Endodermal cell (in vitro differentiated cells): ENCODE measurements around the gene PSAPL1. TPM values are rescaled to one million over a fixed set of nuclear protein-coding genes. Genes with fewer than 3 reads are reported as not detected.
A peak's percentile ranks its signal among the peaks of the same experiment; 100 is the strongest.

Experiments
- DNase-seq: peaks from one replicate; pipeline ENCODE4 v3.0.0-alpha.2; 2017
- H3K27ac ChIP-seq: 2 replicates; pipeline ENCODE4 v1.5.1; 2013; ENCODE audit warnings: mild to moderate bottlenecking, low read depth, low read length, moderate library complexity
- H3K27me3 ChIP-seq: 2 replicates; pipeline ENCODE4 v1.6.1; 2013; ENCODE audit warnings: mild to moderate bottlenecking, low read length, moderate library complexity; ENCODE audit not compliant: insufficient read depth, control insufficient read depth, poor library complexity, severe bottlenecking
- H3K36me3 ChIP-seq: 2 replicates; pipeline ENCODE4 v1.7.0; 2013; ENCODE audit warnings: mild to moderate bottlenecking, low read length, moderate library complexity; ENCODE audit not compliant: control insufficient read depth, insufficient read depth
- H3K4me1 ChIP-seq: one replicate; pipeline ENCODE4 v1.7.0; 2013; ENCODE audit warnings: low read length; ENCODE audit not compliant: control insufficient read depth, insufficient read depth
- H3K4me3 ChIP-seq: 2 replicates; pipeline ENCODE4 v1.5.1; 2013; ENCODE audit warnings: mild to moderate bottlenecking, low read length, moderate library complexity
- H3K9ac ChIP-seq: 2 replicates; pipeline ENCODE4 v1.6.1; 2013; ENCODE audit warnings: mild to moderate bottlenecking, low read length, moderate library complexity; ENCODE audit not compliant: poor library complexity, severe bottlenecking; ENCODE audit errors: extremely low read depth
- H3K9me3 ChIP-seq: 2 replicates; pipeline ENCODE4 v1.6.1; 2013; ENCODE audit warnings: mild to moderate bottlenecking, low read length, moderate library complexity; ENCODE audit not compliant: control insufficient read depth
- H3K27ac Mint-ChIP-seq: 2 replicates; pipeline ENCODE4 v1.8.0; 2020; ENCODE audit warnings: mixed read lengths
- H3K27me3 Mint-ChIP-seq: 2 replicates; pipeline ENCODE4 v1.8.0; 2021; ENCODE audit warnings: mild to moderate bottlenecking, mixed read lengths; ENCODE audit not compliant: insufficient read depth
- H3K36me3 Mint-ChIP-seq: 2 replicates; pipeline ENCODE4 v1.8.0; 2020; ENCODE audit warnings: low read depth, mixed read lengths
- H3K4me1 Mint-ChIP-seq: 2 replicates; pipeline ENCODE4 v1.8.0; 2020; ENCODE audit warnings: mixed read lengths
- H3K4me3 Mint-ChIP-seq: 2 replicates; pipeline ENCODE4 v1.8.0; 2020; ENCODE audit warnings: mild to moderate bottlenecking, moderate library complexity, mixed read lengths
- H3K9me3 Mint-ChIP-seq: 2 replicates; pipeline ENCODE4 v1.8.0; 2020; ENCODE audit warnings: mild to moderate bottlenecking, mixed read lengths
- WGBS, 2 experiments: methylation state at CpG; one replicate each; pipeline versions ENCODE4 v1.1.5 to v1.1.7; 2013; ENCODE audit warnings: missing lambda C conversion rate in 2 of 2, mixed read lengths in 1 of 2; ENCODE audit not compliant: insufficient coverage in 1 of 2, insufficient read length in 1 of 2; 5-methylcytosine and 5-hydroxymethylcytosine counted together
- total RNA-seq, 2 donors: library from RNA; stranded (reverse); fragmentation: NEBNext Ultra II Directional in 1 of 2; extraction: Animal tissue kit (Norgen Biotek cat#: 25700) in 1 of 2; gene quantifications; 2 replicates in 1 of 2; 3 replicates in 1 of 2; pipeline ENCODE4 v1.2.1, GENCODE V29; 2021
- TF ChIP-seq, protein P1 (sequence below): fragments of 200-600 bp; sonication (generic); conservative IDR thresholded peaks from 2 replicates; pipeline ENCODE4 v1.5.0; 2021; ENCODE audit warnings: antibody characterized with exemption, mild to moderate bottlenecking

PSAPL1 gene
- total RNA-seq, 2 donors from 2014 or later = 0.13 to 0.24 TPM

DNA sequence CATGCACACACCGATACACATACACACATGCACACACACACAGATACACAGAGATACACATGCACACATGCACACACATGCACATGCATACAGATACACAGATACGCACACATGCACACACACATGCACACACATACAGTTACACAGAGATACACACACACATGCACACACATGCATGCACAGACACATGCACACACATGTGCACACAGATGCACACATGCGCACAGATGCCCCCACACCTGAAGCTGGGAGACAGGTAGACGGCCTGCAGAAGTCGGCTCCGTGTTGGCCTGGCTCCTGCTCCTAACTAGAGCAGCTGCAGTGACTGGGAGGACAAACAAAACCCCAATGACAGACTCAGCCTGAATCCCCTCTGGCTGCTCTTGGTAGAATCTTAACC is 46.8 kb downstream of the PSAPL1 start:
- no peaks in the 10 kb centered on the region for H3K36me3 Mint-ChIP-seq
- peaks cover 8% of the 10 kb centered on the region for H3K27me3 Mint-ChIP-seq
- Histone ChIP-seq H3K9ac (no peak overlapping the region), H3K4me3 (no peak overlapping the region), H3K27me3 (no peaks in the 10 kb centered on the region), H3K9me3 (no peaks in the 10 kb centered on the region), H3K36me3 (no peaks in the 10 kb centered on the region), H3K4me1 (no peaks in the 10 kb centered on the region), H3K27ac (no peak overlapping the region)
- no peaks in the 10 kb centered on the region for H3K4me1 Mint-ChIP-seq
- WGBS, 2 experiments = 91 to 100% methylated on average over 5 to 6 of the region's 6 CpGs
- no peaks in the 10 kb centered on the region for H3K9me3 Mint-ChIP-seq
- no peak overlapping the region for H3K27ac Mint-ChIP-seq
- DNase-seq = no peak
- no peak overlapping the region for H3K4me3 Mint-ChIP-seq
- TF ChIP-seq, protein P1, sequence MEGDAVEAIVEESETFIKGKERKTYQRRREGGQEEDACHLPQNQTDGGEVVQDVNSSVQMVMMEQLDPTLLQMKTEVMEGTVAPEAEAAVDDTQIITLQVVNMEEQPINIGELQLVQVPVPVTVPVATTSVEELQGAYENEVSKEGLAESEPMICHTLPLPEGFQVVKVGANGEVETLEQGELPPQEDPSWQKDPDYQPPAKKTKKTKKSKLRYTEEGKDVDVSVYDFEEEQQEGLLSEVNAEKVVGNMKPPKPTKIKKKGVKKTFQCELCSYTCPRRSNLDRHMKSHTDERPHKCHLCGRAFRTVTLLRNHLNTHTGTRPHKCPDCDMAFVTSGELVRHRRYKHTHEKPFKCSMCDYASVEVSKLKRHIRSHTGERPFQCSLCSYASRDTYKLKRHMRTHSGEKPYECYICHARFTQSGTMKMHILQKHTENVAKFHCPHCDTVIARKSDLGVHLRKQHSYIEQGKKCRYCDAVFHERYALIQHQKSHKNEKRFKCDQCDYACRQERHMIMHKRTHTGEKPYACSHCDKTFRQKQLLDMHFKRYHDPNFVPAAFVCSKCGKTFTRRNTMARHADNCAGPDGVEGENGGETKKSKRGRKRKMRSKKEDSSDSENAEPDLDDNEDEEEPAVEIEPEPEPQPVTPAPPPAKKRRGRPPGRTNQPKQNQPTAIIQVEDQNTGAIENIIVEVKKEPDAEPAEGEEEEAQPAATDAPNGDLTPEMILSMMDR = no peak

DNA sequence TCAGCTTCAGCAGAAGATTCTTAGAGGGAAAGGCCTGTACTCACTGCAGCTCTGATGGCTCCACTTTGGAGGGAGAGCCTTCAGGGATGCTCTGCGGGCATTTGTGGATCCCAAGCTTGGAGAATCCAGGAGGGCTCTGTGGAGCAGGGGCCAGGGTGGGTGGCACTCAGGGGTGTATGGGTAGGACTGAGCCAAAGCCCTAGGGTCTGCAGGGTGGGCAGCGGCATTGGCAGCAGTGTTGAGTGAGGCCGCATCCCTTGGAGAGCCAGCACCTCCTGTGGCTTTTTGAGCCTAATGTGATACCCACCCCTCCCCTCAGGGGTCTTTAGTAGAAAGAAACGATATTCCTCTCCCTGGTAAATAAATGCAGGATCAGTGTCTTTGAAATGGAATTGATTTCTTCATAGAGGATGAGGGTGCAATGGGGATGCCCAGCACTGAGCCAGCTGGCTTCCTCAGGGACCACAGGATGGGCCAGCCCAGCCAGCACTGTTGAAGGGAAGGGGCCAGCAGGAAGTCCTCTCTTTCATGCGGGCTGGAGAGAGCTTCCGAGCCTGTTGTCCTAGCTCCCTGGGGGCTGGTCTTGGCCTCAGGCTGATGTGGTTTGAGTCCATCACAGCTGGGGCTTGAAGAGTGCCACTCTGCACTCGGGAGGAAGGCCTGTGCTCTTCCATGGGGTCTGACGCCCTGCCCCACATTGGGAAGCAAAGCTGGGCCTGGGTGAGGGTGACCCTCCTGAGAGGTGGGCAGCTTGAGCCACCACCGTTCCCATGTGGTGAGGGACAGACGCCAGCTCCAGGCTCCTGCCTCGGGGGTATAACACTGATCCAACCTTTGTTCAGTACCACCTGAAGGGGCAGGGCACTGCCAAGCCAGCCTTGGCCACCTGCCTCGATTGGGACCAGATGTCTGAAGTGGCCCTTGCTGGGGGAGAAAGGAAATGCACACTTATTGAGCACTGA is 49.5 kb downstream of the PSAPL1 start:
- no peak overlapping the region for H3K4me3 Mint-ChIP-seq
- Histone ChIP-seq H3K36me3 (no peaks in the 10 kb centered on the region), H3K27ac (no peak overlapping the region), H3K4me3 (no peak overlapping the region), H3K4me1 (no peaks in the 10 kb centered on the region), H3K27me3 (no peaks in the 10 kb centered on the region), H3K9me3 (no peaks in the 10 kb centered on the region), H3K9ac (no peak overlapping the region)
- DNase-seq = peak; percentile 31
- H3K9me3 Mint-ChIP-seq = no peaks in the 10 kb centered on the region
- TF ChIP-seq, protein P1 = no peak
- no peak overlapping the region for H3K27ac Mint-ChIP-seq
- peaks cover 8% of the 10 kb centered on the region for H3K27me3 Mint-ChIP-seq
- WGBS, 2 experiments = 80 to 82% methylated on average over 4 to 12 of the region's 12 CpGs
- H3K4me1 Mint-ChIP-seq = no peaks in the 10 kb centered on the region
- H3K36me3 Mint-ChIP-seq = no peaks in the 10 kb centered on the region

DNA sequence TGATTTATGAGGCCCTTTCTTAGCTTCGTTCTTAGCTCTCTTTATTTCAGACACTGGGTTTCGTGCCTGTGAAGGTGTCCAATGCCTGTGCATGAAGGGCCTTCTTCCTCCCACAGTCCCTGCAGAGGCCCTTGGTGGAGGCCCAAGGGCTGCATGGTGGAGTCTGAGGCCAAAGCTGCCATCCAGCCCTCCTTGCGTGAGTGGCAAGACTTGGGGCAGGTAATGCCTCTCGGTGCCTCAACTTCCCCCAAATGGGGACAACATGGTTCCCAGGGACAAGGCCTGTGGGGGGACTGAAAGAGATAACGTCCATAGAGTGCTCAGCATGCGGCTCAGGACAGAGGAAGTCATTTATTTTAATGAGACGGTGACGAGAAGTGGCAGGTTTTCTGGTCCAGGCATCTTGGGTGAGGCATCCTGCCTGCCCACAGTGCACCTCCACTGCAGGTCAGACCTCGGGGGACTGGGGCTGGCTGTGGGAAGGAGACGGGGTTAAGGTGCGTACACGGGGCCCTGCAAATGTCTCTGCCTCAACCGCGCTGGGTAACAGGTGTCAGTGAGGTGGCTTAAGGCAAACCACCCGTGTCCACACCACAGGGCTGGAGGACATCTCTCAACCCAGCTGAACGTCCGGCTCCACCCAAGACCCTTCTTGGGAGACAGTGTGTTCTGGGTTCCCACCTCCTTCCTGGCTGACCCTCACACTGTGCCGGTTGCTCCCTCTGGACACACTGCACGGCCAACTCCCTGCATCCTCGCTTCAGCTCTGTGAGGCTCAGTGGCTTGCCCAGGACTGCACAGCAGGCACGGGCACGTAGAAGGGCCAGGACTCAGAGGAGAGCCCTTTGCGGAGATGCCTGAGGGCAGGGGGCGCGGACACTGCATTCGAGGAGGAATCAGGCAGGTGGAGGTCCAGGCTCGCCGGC is 50.5 kb downstream of the PSAPL1 start:
- Mint-ChIP-seq H3K36me3 (no peaks in the 10 kb centered on the region), H3K4me1 (no peaks in the 10 kb centered on the region), H3K9me3 (no peaks in the 10 kb centered on the region), H3K27ac (no peak overlapping the region), H3K4me3 (no peak overlapping the region), H3K27me3 (peaks cover 6% of the 10 kb centered on the region)
- no peaks in the 10 kb centered on the region for H3K9me3 ChIP-seq
- H3K27me3 ChIP-seq = no peaks in the 10 kb centered on the region
- no peak overlapping the region for H3K4me3 ChIP-seq
- H3K27ac ChIP-seq = no peak overlapping the region
- no peaks in the 10 kb centered on the region for H3K36me3 ChIP-seq
- H3K4me1 ChIP-seq = no peaks in the 10 kb centered on the region
- 87 to 92% methylated on average over 21 to 28 of the region's 28 CpGs for WGBS, 2 experiments
- H3K9ac ChIP-seq = no peak overlapping the region
- TF ChIP-seq, protein P1 = no peak
- peak; percentile 38 for DNase-seq
